Measurements from ENCODE around the gene KCNQ1OT1.

KCNQ1OT1 gene

DNA sequence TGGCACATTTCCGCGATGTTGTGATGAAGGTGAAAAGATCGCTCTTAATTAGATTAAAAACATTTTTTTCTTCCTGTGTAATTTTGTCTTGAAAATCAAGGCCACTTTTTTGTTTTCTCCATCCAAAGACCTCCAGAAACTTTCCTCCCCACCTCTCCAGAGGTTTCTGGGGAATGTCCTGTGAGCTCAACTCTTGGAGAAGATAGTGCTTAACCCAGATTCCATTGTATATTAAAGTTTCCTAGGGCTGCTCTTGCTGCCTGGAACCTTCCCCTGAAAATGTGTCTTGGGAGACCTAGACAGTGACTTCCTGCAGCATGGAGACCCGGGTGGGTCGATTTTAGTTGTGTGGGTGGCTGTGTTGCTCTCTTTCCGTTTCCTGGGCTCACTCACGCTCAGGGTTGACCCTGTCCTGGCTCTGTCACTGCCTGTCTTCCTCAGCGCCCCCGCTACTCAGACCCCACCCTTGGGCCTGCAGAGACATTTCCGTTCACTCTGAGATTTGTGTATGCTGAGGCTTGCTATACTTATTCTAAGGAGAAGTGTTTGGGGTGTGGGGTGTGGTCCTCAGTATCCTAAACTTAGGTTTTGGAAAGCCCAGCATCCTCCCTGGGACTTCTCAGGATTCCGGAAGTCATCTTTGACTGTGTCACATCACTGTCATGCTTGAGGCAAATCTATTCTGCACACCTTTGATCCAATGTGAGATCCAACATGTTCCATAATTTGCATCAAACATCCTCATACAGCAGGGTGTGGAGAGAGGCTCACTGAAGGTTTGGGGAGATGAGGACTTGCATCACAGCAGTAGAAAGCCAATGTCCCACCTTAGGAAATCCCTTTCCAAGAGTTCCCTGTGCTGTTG is 47.2 kb downstream of the KCNQ1OT1 start:
- in situ Hi-C loops (cut with MboI; ENCODE audit: low pct_unique_long_range_greater_than_20kb, low sequenced_read_pairs, unreplicated experiment), result no loop called here

DNA sequence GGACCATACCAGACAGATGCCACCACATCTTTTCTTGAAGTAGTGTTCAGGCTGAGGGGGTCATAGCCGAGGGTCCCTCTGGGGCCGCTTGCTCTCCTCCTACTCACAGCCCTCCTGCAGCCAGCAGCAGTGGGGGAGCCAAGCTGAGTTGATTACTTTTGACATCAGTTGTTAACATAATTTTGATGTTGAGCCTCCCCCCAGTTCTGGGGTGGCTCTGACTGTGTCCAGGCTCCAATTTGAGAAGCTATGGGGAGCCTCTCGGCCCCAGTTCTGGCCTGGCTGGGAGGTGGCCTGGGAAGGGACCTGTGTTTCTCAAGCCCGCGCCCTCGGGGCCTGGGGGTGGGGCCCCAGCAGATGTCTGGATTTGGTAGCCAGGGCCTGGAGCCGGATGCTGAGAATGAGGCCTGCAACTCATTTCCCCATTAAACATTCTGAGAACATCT is 47.9 kb downstream of the KCNQ1OT1 start:
- TF ChIP-seq, protein P1, sequence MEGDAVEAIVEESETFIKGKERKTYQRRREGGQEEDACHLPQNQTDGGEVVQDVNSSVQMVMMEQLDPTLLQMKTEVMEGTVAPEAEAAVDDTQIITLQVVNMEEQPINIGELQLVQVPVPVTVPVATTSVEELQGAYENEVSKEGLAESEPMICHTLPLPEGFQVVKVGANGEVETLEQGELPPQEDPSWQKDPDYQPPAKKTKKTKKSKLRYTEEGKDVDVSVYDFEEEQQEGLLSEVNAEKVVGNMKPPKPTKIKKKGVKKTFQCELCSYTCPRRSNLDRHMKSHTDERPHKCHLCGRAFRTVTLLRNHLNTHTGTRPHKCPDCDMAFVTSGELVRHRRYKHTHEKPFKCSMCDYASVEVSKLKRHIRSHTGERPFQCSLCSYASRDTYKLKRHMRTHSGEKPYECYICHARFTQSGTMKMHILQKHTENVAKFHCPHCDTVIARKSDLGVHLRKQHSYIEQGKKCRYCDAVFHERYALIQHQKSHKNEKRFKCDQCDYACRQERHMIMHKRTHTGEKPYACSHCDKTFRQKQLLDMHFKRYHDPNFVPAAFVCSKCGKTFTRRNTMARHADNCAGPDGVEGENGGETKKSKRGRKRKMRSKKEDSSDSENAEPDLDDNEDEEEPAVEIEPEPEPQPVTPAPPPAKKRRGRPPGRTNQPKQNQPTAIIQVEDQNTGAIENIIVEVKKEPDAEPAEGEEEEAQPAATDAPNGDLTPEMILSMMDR (IDR thresholded peaks at IDR 0.05; ENCODE audit: extremely low read depth, insufficient read depth, missing control alignments), result no peak
- no peak for DNase-seq (ENCODE audit: low spot score)
- in situ Hi-C loops (cut with MboI; ENCODE audit: low pct_unique_long_range_greater_than_20kb, low sequenced_read_pairs, unreplicated experiment), result no loop called here

More for the DNA sequence above, 47.2 kb downstream of the KCNQ1OT1 start:
- peak; percentile 5 for DNase-seq (ENCODE audit: low spot score)
- TF ChIP-seq, protein P1 (IDR thresholded peaks at IDR 0.05; ENCODE audit: extremely low read depth, insufficient read depth, missing control alignments), result no peak

DNA sequence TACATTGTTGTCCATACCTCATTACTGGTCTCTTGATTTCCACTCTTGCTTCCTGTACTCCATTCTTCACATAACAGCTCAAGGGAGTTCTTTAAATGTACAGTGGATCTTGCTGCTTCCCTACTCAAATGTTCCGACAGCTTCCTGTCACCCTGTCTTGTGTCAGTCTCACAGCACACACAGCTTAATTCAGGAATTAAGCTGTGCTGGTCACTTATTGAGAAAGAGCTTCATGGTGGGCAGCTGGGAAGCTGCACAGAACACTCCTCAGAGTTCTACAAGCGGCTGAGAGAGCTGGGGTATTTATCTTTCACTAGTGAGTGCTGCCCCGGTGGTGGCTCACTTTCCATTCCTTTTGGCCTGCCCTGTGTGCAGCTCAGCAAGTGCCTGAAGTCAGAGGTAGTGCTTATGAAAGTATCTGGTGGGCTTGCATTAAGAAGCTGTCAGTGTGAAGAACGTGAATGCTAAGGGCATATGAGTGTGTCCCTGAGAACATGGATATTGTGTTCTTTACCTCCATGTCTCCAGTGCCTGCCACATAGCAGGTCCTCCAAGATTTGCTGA is 48.7 kb downstream of the KCNQ1OT1 start:
- in situ Hi-C loops (cut with MboI; ENCODE audit: low pct_unique_long_range_greater_than_20kb, low sequenced_read_pairs, unreplicated experiment), result no loop called here
- DNase-seq (ENCODE audit: low spot score), result no peak

DNA sequence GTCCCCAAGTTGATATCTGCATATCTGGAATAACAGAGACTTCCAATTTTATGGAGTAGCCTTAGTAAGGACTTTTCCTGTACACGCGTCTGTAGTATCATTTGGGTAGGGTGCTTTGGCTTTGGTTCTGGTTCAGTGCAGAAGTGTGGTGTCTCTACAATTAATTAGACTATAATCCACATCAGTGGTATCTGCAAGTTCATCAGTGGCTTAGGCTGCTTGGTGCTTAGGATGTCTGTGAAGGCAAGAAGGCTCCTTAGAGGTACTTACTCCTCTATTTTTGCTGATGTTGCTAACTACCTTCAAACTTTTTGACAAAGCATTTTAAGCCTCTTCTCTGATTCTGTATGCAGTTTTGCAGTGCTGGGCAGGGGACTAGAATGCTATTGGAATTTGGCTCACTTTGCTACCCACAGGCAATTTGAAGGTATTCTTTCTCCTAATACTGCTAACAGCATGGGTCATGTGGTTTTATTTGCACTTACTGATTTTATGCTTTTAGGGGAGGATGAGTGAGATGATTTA is 49.4 kb downstream of the KCNQ1OT1 start:
- in situ Hi-C loops (cut with MboI; ENCODE audit: low pct_unique_long_range_greater_than_20kb, low sequenced_read_pairs, unreplicated experiment), result no loop called here
- TF ChIP-seq, protein P1 (IDR thresholded peaks at IDR 0.05; ENCODE audit: extremely low read depth, insufficient read depth, missing control alignments), result no peak
- no peak for DNase-seq (ENCODE audit: low spot score)

More for the DNA sequence above, 48.7 kb downstream of the KCNQ1OT1 start:
- TF ChIP-seq, protein P1 (IDR thresholded peaks at IDR 0.05; ENCODE audit: extremely low read depth, insufficient read depth, missing control alignments), result no peak

DNA sequence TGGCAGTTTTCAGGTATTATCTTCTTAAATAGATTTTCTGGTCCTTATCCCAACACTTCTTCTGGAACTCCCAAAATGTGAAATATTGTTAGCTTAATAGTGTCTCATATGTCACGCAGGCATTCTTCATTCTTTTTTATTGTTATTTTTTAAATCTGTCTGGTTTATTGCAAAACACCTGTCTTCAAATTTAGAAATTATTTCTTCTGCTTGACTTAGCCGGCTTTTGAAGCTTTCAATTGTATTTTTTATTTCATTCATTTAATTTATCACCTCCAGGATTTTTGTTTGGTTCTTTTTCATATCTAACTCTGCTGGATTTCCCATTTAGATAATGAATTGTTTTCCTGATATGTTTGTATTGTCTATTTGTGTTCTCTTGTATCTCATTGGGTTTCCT is 49.9 kb downstream of the KCNQ1OT1 start:
- in situ Hi-C loops (cut with MboI; ENCODE audit: low pct_unique_long_range_greater_than_20kb, low sequenced_read_pairs, unreplicated experiment), result no loop called here
- TF ChIP-seq, protein P1 (IDR thresholded peaks at IDR 0.05; ENCODE audit: extremely low read depth, insufficient read depth, missing control alignments), result no peak
- no peak for DNase-seq (ENCODE audit: low spot score)

DNA sequence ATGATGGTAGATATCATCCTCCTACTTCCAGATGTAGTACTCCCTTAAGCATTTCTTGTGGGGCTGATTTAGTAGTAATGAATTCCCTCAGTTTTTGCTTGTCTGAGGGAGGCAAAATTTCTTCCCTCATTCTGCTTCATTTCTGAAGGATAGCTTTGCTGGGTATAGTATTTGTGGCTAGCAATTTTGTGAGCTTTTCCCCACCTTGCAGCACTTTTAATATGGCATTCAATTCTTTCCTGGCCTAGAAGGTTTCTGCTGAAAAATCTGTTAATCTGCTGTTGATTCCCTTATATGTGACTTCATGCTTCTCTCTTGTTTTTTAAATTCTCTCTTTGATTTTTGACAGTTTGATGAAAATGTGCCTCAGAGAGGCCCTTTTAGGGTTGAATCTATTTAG is 50.4 kb downstream of the KCNQ1OT1 start:
- in situ Hi-C loops (cut with MboI; ENCODE audit: low pct_unique_long_range_greater_than_20kb, low sequenced_read_pairs, unreplicated experiment), result no loop called here
- DNase-seq (ENCODE audit: low spot score), result no peak
- TF ChIP-seq, protein P1 (IDR thresholded peaks at IDR 0.05; ENCODE audit: extremely low read depth, insufficient read depth, missing control alignments), result no peak

All from GM13977 (cell line).